HL-60/S4 treated with phorbol 12-myristate 13-acetate at 8.2 ng/mL for 4 days and 3 days (cell line): ENCODE measurements around the gene PROB1.
"Not testable (repeated sequence)": the region's sequence is repeated elsewhere in the genome, so short reads cannot be mapped to it uniquely, and the experiment has no call there.

ENCODE experiments used
- in situ Hi-C: fragments of 300-500 bp; cut with MboI; formaldehyde crosslinking; loops from 2 replicates; pipeline ENCODE4 v1.15.0; 2022; ENCODE audit warnings: low sequenced_read_pairs

The PROB1 gene, protein sequence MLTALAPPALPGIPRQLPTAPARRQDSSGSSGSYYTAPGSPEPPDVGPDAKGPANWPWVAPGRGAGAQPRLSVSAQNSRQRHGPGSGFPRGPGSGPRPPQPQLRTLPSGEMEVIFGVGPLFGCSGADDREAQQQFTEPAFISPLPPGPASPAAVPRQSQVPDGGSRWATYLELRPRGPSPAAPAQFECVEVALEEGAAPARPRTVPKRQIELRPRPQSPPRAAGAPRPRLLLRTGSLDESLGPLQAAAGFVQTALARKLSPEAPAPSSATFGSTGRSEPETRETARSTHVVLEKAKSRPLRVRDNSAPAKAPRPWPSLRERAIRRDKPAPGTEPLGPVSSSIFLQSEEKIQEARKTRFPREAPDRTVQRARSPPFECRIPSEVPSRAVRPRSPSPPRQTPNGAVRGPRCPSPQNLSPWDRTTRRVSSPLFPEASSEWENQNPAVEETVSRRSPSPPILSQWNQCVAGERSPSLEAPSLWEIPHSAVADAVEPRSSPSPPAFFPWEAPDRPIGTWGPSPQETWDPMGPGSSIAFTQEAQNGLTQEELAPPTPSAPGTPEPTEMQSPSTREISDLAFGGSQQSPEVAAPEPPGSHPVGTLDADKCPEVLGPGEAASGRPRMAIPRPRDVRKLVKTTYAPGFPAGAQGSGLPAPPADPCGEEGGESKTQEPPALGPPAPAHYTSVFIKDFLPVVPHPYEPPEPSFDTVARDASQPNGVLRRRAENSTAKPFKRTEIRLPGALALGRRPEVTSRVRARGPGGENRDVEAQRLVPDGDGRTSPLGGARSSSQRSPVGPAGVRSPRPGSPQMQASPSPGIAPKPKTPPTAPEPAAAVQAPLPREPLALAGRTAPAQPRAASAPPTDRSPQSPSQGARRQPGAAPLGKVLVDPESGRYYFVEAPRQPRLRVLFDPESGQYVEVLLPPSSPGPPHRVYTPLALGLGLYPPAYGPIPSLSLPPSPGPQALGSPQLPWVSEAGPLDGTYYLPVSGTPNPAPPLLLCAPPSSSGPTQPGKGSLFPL

DNA sequence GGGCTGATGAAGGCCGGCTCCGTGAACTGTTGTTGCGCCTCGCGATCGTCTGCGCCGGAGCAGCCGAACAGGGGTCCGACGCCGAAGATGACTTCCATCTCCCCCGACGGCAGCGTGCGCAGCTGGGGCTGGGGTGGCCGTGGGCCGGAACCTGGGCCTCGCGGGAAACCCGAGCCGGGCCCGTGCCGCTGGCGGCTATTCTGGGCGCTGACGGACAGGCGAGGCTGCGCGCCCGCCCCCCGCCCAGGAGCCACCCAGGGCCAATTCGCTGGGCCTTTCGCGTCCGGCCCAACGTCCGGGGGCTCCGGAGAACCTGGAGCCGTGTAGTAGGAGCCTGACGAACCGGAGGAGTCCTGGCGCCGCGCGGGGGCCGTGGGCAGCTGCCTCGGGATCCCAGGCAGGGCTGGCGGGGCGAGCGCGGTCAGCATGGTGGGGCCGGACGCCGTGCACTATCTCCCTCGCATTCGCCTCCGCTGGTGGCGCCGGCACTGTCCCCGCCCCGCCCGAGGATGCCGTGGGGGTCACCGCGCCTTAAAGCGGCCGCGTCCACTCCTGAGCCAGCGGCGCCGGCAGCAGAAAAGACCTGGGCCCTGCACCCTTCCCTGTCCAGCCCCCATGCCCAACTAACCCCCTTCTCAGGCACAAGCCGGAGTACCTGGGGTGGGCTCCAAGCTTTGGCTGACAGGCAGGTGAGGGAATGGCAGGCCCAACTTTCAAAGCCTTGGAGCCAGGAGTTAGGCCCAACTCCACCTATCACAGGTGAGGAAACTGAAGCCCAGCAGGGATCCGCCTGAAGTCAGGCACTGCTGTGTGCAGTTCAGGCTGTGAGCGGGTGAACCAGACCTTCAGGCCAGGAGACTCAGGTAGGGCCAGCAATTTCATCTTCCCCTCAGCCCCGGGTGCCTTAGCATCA, at the start of gene PROB1:
PROB1 (minus strand) TSS at position 451 of the 913 bp plus-strand sequence; CDS start at position 428, 23 bp downstream.
- in situ Hi-C loops = no loop called here

DNA sequence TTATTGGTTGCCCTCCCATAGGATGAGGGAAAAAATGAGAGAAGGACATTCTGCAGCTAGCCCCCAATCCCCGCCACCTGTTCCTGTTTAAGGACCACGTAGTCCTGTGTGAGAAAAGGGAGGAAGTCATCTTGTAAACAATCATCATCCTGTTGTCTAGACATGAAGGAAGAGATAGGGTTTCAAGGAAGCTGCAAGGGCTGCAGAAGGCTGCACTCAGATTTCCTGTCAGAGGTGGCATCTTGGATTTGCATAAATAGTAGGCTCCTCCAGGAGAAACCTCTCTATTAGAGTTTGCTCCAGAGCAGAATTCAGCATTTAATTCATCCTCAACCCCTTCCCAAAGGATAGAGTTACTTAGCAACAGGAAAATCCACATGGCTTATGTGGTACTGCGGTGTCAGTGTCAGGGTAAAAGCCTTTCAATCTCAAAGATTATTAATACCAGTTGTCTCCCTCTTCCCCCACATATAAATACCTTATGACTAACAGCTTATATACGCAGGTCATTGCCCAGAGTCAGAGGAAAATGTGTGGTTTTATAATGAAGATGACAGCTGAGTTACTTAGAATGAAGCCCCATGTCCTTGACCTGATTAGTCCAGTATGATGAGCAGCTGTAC, 49.0 kb upstream of the PROB1 start:
- in situ Hi-C loops = no loop called here

DNA sequence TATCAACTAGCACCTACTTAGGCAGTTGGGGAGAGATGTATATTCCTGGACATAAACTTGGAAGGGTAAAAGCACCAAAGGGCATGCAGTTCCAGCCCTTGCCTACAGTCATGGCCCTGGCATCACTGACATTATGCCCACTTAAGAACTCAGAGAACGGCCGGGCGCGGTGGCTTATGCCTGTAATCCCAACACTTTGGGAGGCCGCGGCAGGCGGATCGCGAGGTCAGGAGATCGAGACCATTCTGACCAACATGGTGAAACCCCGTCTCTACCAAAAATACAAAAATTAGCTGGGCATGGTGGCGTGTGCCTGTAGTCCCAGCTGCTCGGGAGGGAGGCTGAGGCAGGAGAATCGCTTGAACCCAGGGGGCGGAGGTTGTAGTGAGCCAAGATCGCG, 45.5 kb upstream of the PROB1 start:
- in situ Hi-C loops = not testable (repeated sequence)

DNA sequence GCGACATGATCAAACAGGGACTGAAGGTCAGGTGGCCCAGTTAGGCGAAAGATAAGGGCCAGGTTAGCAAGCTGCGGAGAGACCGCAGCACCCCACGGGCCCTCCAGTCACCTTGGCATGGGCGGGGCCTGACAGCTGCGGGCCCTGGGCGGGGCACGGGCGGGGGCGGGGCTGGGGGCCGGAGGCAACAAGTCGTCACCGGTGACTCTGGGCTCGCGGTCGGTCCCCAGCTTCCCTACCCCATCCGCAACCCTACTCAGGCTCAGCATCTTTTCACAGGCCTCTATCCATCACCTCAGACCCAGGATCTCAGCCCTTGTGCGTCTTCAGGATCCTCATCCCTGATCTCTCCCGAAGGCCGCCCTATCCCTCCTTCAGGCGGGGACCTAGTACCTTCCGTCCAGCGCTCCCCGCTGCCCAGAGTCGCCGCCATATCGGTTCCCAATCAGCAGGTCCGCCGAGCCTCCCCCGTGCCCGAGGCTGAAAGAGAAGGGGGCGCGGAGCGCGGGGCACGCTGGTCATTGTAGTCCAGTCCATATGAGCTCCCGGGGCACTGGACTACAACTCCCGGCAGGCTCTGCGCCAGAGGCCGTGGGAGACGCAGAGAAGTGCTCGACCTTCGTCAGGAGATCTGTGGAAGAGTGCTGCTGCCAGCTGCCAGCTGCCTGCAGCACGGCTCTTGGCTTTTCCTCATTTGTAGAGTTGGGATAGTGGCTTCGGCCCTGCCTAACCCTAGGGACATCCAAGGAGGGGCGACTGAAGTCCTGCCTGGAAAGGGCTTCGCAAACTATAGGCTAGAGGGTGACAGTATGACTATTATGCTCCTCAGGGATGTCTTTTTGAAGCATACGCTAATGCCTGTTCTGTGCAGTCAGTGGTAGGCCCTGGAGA, 44.4 kb upstream of the PROB1 start, which contains the start of gene DNAJC18:
DNAJC18 (minus strand) TSS at position 513 of the 891 bp plus-strand sequence; CDS start at position 433, 80 bp downstream.
- in situ Hi-C loops = no loop called here

DNA sequence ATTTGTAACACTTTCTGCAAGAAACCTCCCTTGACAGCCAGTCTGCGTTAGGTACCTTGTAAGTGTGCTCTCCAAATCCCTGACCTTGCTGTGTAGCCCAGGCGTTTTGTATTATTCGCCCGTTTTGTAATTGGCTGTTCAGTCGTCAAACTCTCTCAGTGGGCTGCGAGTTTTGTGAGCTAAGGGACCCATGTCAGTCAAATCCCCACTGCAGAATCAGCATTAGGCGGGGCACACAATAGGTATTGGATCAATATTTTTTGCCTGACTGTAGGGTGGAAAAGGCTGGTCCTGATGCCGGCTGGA, 43.8 kb upstream of the PROB1 start:
- in situ Hi-C loops = no loop called here

DNA sequence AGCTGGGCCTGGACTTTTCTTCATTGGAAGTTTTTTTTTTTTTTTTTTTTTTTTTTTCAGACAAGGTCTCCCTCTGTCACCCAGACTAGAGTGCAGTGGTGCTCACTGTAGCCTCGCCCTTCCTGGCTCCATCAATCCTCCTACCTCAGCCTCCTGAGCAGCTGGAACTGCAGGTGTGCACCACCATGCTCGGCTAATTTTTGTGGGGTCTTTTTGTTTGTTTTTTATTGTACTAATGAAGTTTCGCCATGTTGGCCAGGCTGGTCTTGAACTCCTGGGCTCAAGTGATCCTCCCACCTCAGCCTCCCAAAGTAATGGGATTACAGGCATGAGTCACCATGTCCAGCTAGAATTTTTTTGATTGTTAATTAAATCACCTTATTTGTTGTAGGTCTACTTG, 40.8 kb upstream of the PROB1 start:
- in situ Hi-C loops = no loop called here

DNA sequence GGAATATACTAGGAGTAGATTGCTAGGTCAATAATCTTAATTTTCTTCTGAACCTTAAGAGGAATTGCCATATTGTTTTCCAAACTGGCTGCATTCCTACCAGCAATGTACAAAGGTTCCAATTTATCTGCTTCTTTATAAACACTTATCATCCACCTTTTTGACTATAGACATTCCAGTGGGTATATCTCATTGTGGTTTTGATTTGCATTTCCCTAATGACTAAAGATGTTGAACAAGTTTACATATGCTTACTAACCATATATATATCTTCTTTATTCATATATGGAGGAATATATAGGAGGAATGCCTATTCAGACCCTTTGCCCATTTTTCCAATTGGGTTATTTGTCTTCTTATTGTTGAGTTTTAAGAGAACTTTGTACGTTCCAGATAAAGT, 36.8 kb upstream of the PROB1 start:
- in situ Hi-C loops = no loop called here

DNA sequence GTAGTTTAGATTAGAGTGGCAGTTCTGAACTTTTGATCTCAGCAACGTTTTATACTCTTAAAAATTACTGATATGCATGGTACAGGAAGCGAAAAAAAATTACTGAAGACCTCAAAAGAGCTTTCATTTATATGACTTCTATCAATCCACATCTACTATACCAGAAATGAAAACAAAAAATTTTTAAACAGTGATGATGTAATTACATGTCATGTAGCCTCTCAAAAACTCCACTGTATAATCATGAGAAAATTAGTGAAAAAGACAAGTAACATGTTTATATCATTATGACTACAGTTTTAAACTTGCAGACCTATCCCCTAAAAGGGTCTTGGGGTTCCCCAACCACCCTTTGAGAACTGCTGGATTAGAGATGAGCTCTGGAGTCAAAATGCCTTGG, 35.1 kb upstream of the PROB1 start:
- in situ Hi-C loops = no loop called here

DNA sequence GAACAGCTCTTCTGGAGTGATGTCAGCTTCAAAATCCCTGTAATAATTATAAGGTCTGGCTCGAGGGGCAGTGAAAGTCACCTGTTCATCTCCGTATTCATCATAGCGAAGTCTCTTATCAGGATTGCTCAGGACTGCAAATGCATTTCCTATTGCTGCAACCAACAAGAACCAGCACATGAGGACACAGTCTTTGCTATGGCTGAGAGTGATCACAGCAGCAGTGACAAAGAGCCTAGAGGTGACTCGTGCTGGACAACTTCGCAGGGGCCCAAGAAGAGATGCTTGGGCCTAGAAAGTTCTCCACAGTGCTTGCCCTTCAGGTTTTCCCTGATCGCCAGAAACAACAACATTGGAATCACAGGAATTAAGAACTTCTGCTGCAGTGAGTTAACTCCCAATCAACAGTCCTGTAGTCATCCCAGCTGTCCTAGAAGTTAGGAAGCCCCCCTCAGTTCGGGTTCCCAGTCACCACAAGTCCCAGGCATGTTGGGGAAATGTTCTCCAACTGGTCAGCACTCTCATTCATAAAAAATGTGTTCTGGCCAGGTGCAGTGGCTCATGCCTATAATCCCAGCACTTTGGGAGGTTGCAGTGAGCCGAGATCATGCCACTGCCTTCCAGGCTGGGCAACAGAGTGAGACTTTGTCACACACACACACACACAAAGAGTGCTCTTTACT, 31.4 kb upstream of the PROB1 start:
- in situ Hi-C loops = no loop called here

DNA sequence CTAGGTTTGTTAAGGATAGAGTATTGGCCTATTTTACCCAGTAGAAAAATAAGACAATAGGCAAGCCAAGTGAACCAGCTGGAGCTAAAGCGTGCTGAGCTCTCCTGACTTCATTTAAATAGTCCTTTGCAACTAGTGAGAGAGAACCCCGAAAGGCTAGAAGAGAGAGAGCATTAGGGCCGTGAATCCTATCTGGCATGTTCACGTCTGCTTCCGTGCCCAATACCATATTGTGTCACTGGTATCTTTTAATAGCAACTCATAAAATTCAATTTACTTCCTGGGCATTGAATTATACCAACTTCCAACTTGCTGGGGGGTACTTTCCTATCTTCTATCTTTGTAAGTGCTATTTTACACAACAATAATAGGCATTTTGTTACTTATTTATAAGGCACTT, 30.6 kb upstream of the PROB1 start:
- in situ Hi-C loops = no loop called here

DNA sequence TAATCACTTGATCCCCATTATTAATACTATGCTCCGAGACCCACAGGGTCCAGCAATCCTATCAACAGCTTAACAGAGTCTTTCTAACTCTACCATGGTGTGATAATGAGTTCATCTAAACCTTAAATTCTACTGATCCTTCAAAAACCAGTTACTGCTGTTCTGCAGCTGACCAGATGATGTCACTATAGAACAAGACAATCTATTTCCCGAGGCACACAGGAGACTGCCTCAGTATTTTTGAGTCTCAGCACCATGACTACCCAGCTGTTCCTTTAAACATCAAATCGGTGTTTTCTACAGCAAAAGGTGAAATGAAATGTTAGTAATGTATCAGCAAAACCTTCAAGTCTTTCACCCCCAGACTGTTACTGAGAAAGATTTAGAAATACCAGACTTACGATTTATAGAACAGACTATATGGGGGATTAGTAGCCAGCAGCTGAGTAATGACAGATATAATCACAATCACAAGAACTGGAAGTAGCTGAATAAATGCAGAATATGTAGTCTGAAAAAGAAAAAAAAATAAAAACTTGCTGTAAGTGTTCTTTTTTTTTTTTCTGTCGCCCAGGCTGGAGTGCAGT, 27.5 kb upstream of the PROB1 start:
- in situ Hi-C loops = no loop called here

DNA sequence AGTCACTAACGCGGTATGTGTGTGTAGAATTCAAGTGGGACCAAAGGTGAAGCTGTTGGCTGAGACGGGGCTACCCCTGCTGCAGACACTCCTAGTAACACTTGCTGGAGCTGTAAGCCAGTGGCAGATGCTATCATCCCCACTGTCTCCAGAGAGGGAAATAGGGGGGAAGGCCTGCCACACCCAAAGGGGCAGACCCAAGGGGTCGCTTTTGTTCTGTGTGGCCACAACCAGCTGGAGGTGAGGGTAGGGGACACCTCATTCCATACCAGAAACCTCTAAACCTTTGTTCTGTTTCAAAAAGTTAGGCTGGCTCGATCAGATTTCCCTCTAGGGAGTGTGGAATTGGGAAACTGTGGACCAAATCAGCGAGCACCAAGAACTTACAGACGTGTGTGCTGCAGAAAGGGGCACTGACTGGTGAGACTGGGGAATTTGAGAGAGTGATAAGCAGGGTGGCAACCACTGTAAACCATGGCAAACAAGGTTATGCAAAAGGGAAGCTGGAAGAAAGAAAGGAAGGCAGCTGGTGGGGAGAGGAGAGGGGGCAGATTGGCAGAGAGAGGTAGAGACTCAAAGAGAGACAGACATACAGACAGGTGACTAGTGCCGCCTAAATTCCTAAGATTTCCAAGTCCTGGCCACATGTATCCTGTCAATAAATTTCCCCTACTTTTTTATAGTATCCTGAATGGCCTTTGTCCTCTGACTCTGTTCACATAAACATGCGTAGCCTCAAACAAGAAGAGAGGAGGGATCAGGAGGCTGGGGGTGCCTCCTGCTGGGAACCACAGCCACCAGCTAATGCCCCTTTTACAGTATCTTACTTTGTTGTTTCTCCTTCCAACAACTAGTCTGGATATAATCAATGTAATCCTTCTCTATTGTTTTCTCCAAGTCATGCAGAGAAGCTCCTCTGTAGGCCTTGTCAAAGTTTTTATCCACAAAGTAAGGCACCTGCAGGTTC, 24.6 kb upstream of the PROB1 start:
- in situ Hi-C loops = no loop called here

DNA sequence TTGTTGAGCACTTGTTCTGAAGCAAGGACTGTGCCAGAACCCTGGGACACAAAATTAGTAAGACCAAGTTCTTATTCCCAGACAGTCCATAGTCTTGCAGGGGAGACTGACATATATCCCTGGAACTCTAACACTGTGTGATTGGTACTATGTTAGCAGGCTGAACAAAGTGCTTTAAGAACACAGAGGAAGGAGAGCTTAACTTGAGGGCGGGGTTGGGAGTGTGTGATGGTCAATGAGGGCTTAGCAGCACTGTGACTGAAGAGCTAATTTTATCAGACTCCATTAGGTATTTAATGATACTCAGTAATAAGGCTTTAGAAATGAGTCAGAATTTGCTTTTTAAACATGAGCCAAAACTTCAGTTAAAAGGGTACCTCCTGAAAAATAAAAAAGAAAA, 23.9 kb upstream of the PROB1 start:
- in situ Hi-C loops = no loop called here

DNA sequence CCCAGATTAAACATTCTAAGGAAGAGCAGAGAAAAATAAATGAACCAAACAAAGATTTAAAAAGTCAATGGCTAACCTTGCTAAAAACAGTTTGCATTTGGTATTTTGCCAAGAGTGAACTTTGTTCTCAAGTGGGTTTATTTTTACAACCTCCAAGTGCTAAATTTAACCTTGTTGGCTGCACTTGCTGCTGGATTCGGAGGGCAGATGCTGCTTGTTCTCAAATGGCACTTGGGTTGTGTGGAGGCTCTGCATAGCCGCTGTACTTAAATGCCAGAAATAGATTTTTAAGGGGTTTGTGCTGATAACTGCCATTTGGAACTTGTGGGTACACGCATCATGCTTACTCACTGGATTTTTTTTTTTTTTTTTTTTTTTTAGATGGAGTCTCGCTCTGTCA, 22.3 kb upstream of the PROB1 start:
- in situ Hi-C loops = no loop called here

DNA sequence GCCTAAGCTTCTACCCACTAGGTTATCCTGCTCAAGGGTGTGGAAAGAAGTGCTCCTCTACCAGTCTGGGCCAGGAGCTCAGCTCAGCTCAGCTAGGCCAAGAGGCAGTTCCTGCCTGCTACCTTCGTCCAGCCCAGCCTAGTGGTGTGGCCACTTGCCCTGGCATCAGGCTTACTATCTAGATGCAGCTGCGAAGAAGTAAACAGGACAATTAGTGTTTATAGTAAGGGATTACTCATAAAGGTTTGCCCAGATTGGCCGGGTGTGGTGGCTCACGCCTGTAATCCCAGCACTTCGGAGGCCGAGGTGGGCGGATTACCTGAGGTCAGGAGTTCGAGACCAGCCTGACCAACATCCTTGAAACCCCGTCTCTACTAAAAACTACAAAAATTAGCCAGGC, 21.7 kb upstream of the PROB1 start:
- in situ Hi-C loops = no loop called here

DNA sequence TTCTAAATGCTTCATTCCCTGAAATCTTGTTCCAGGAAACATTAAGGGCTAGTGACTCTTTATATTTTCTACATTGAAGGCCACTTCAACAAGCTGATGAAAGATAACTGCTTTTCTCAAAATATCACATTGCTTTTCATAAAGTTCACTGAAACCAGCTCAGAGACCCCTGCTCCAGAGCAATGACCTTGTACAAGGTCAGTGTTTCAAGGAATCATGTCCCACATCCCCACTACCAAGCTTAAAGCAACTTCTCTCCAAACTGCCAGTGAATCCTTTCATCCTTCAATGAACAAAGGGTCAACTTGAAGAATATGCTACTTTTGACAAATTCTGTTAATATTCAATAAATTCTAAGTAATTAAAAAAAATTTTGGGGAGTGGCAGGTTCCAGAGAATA, 21.0 kb upstream of the PROB1 start:
- in situ Hi-C loops = no loop called here

DNA sequence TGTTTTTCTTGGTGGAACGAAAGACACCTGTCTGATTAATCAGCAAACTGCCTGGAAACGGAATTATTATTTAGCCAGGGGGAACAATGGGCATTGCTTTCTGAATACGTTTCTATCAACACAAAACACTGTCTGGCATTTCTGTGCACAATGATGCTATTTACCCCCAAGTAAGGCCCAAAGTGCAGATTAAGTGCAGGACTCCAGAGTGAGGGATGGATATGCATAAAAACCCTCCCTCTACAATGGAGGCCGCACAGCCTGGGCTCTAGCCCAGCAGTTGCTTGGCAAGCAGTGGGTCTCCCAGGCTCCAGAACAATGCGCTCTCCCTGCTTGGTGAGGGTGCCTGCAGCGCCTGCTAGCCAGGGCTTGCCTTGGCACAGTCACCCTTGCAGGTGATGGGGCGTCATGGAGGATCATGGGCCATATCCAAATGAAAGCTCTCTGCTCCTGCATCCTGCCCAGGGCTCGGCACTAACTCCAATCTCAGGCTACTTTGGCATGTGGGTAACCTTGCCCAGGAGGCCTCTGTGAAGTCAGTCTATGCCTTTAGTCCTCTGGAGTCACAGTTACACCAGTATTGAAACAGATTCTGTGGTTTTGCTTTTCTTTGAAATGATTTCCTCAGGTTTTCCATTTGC, 20.4 kb upstream of the PROB1 start:
- in situ Hi-C loops = no loop called here
